Right lobe of liver (tissue), 6 donors: Measurements from ENCODE around the gene MAP4K2. TPM values are rescaled to one million over a fixed set of nuclear protein-coding genes. Genes with fewer than 3 reads are reported as not detected.

ENCODE experiments used
- ATAC-seq, 4 donors: fragments of 200-7000 bp; cut with Tn5 transposase; one replicate each; pipeline ENCODE4 v1.9.1; 2020; ENCODE audit warnings: mild to moderate bottlenecking in 4 of 4, moderate library complexity in 4 of 4
- DNase-seq, 3 donors: peaks; one replicate each; pipeline ENCODE4 v3.0.0-alpha.2; 2020
- H3K27ac ChIP-seq, 3 donors: fragments of 200-600 bp; one replicate each; pipeline ENCODE4 v1.8.0; 2022
- H3K27me3 ChIP-seq, 2 donors: fragments of 200-600 bp; one replicate each; pipeline ENCODE4 v1.8.0; 2022
- H3K36me3 ChIP-seq, 4 donors: fragments of 200-600 bp; sonication (generic) in 1 of 4; one replicate each; pipeline versions ENCODE4 v1.5.1 to v1.8.0; 2017 to 2022; ENCODE audit warnings: control low read depth in 1 of 4
- H3K4me1 ChIP-seq, 4 donors: fragments of 200-600 bp; sonication (generic) in 1 of 4; one replicate each; pipeline versions ENCODE4 v1.5.1 to v1.8.0; 2017 to 2022; ENCODE audit warnings: control low read depth in 1 of 4
- H3K4me3 ChIP-seq, 3 donors: fragments of 200-600 bp; one replicate each; pipeline ENCODE4 v1.8.0; 2022
- H3K9me3 ChIP-seq, 4 donors: fragments of 200-600 bp; sonication (generic) in 1 of 4; one replicate each; pipeline versions ENCODE4 v1.5.1 to v1.8.0; 2017 to 2022; ENCODE audit warnings: control low read depth in 1 of 4
- POLR2A ChIP-seq: fragments of 450-650 bp; IDR thresholded peaks from one replicate; pipeline ENCODE4 v1.6.1; 2017; ENCODE audit warnings: antibody characterized with exemption, mild to moderate bottlenecking
- WGBS: methylation state at CpG from one replicate; pipeline ENCODE4 v1.1.6; 2018; ENCODE audit warnings: low coverage, low lambda C conversion rate; ENCODE audit not compliant: insufficient coverage; ENCODE audit errors: missing lambda C conversion rate; 5-methylcytosine and 5-hydroxymethylcytosine counted together
- intact Hi-C, 2 donors: fragments of 100-400 bp; cut with DNase I; formaldehyde crosslinking; loops; one replicate each; pipeline versions ENCODE4 v1.11.2 to v1.14.1; 2022
- total RNA-seq, 6 experiments: library from RNA; depleted of rRNA in 2 of 6; stranded (reverse); fragments of >200 nt in 2 of 6; fragmentation: NEBNext Ultra II Directional in 3 of 6; extraction: Animal tissue kit (Norgen Biotek cat#: 25700) in 3 of 6; gene quantifications; one replicate each; pipeline versions ENCODE4 v1.1.0 to v1.2.4, GENCODE V29; 2016 to 2023
- TF ChIP-seq, protein P1 (sequence below), 4 donors: fragments of 200-600 bp in 3 of 4; fragments of 450-650 bp in 1 of 4; IDR thresholded peaks; one replicate each; pipeline versions ENCODE4 v1.5.1 to v1.8.0; 2016 to 2022; ENCODE audit warnings: antibody characterized with exemption in 4 of 4, mild to moderate bottlenecking in 2 of 4
- donor health status: DM: no; HTN: yes; CAD: no.
- donor health status: DM: no; HTN: no; CAD: no.
- donor health status: DM: no; HTN: no; CAD: no.
- donor health status: DM: no; HTN: yes; CAD: no.
- donor health status: DM: no; HTN: yes; CAD: no.

The MAP4K2 gene
- total RNA-seq, 6 experiments from 2014 or later, result 3.4 to 14.7 (median 4.8) TPM

- DNase-seq (no peak), ATAC-seq (no peak)
- intact Hi-C loops, result no loop called here
- no peak overlapping the region for H3K4me3 ChIP-seq
- H3K9me3 ChIP-seq, result no peaks in the 10 kb centered on the region
- H3K27ac ChIP-seq, result no peak overlapping the region
- H3K4me1 ChIP-seq, result peaks cover 0 to 10% (median 4%) of the 10 kb centered on the region in 4 donors
- H3K36me3 ChIP-seq, result peaks cover 0 to 6% (median 0%) of the 10 kb centered on the region in 4 donors
- H3K27me3 ChIP-seq, result no peaks in the 10 kb centered on the region
- TF ChIP-seq POLR2A, result no peak
- TF ChIP-seq, protein P1, sequence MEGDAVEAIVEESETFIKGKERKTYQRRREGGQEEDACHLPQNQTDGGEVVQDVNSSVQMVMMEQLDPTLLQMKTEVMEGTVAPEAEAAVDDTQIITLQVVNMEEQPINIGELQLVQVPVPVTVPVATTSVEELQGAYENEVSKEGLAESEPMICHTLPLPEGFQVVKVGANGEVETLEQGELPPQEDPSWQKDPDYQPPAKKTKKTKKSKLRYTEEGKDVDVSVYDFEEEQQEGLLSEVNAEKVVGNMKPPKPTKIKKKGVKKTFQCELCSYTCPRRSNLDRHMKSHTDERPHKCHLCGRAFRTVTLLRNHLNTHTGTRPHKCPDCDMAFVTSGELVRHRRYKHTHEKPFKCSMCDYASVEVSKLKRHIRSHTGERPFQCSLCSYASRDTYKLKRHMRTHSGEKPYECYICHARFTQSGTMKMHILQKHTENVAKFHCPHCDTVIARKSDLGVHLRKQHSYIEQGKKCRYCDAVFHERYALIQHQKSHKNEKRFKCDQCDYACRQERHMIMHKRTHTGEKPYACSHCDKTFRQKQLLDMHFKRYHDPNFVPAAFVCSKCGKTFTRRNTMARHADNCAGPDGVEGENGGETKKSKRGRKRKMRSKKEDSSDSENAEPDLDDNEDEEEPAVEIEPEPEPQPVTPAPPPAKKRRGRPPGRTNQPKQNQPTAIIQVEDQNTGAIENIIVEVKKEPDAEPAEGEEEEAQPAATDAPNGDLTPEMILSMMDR (IDR thresholded peaks at IDR 0.05), result no peak
- WGBS, result 79% methylated on average over 6 of the region's 14 CpGs
These were observed 3.3 kb downstream of the MAP4K2 start for GRCh38 chr11:64799623-64800302.

- TF ChIP-seq, protein P1 (IDR thresholded peaks at IDR 0.05), result no peak
- TF ChIP-seq POLR2A, result no peak
- H3K4me1 ChIP-seq, result peaks cover 0 to 9% (median 4%) of the 10 kb centered on the region in 4 donors
- ATAC-seq, result no peak
These were observed 3.8 kb downstream of the MAP4K2 start for GRCh38 chr11:64799256-64799622.

DNA sequence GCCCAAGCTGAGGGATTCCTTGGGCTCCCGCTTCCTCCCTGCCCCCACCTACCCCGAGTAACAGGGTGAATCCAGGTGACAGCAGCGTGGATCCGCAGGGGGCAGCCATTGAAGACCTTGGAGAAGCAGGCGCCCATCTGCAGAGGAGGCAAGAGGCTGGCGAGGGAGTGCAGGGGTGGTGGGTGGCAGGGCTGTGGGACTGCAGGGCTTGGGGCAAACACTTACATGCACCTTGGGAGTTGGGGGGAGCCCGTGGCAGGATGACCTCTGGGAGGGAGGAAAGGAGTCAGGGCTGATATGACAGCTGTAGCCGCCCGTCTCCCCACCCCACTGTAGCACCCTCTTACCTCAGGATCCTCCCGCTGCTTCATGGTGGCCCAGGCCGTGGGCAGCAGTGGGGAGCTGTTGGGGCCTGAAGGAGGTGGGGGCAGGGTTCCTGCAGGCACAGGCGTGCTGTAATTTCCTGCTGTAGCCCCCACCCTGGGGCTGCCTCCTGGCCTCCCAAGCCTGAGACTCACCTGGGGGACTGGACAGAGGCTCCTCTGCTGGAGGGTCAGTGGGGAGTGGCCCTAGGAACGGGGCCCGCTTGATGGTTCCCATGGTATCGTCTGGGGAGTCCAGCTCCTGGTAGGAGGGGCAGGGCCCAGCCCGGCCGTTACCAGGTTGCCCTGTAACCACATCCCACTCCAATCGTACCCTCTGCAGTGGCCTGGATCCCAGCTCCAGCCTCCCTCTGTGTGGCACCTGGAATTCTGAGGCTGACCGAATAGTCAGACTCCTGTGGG lies 6.1 kb downstream of the MAP4K2 start:
- WGBS, result 100% methylated on average over 2 of the region's 19 CpGs
- intact Hi-C loops, result no loop called here
- peak in 1 of 3 donors; percentile 48 for DNase-seq

More at GRCh38 chr11:64799256-64799622, 3.8 kb downstream of the MAP4K2 start:
- DNase-seq, result no peak
- WGBS, result no CpG with 5 or more reads among the region's 7 CpGs
- no peaks in the 10 kb centered on the region for H3K27me3 ChIP-seq
- peaks cover 0 to under 1% (median 0%) of the 10 kb centered on the region in 4 donors for H3K36me3 ChIP-seq
- intact Hi-C loops, result no loop called here
- H3K4me3 ChIP-seq, result no peak overlapping the region
- no peaks in the 10 kb centered on the region for H3K9me3 ChIP-seq
- no peak overlapping the region for H3K27ac ChIP-seq

GRCh38 chr11:64796047-64796756 lies 6.8 kb downstream of the MAP4K2 start:
- H3K36me3 ChIP-seq, result no peaks in the 10 kb centered on the region
- H3K9me3 ChIP-seq, result no peaks in the 10 kb centered on the region
- H3K27ac ChIP-seq, result no peak overlapping the region
- H3K27me3 ChIP-seq, result no peaks in the 10 kb centered on the region
- WGBS, result 76% methylated on average over 8 of the region's 19 CpGs
- peak in 1 of 3 donors; percentile 51 for DNase-seq
- TF ChIP-seq, protein P1 (IDR thresholded peaks at IDR 0.05), result no peak
- TF ChIP-seq POLR2A, result no peak
- H3K4me3 ChIP-seq, result no peak overlapping the region
- no peak for ATAC-seq
- no peaks in the 10 kb centered on the region for H3K4me1 ChIP-seq
- intact Hi-C loops, result no loop called here

More for the DNA sequence above, 6.1 kb downstream of the MAP4K2 start:
- no peaks in the 10 kb centered on the region for H3K27me3 ChIP-seq
- H3K9me3 ChIP-seq, result no peaks in the 10 kb centered on the region
- no peak overlapping the region for H3K27ac ChIP-seq
- H3K4me3 ChIP-seq, result no peak overlapping the region
- TF ChIP-seq, protein P1 (IDR thresholded peaks at IDR 0.05), result no peak
- TF ChIP-seq POLR2A, result no peak
- ATAC-seq, result no peak
- H3K4me1 ChIP-seq, result no peaks in the 10 kb centered on the region
- no peaks in the 10 kb centered on the region for H3K36me3 ChIP-seq
